Transverse colon (tissue), 4 donors: ENCODE results near the gene HRH2. TPM values are rescaled to one million over a fixed set of nuclear protein-coding genes. Genes with fewer than 3 reads are reported as not detected.

Source experiments
- DNase-seq: peaks from one replicate; pipeline ENCODE4 v3.0.0-alpha.2; 2019
- H3K27ac ChIP-seq, 4 donors: fragments of 200-600 bp; sonication (generic); 2 replicates each; pipeline ENCODE4 v1.5.1; 2016 to 2018; ENCODE audit warnings: inconsistent platforms in 4 of 4
- H3K27me3 ChIP-seq: fragments of 200-600 bp; sonication (generic); 2 replicates; pipeline ENCODE4 v1.5.1; 2017; ENCODE audit warnings: inconsistent platforms
- H3K36me3 ChIP-seq, 4 donors: fragments of 200-600 bp; sonication (generic); 2 replicates each; pipeline ENCODE4 v1.5.1; 2017 to 2019; ENCODE audit warnings: inconsistent platforms in 4 of 4
- H3K4me1 ChIP-seq, 4 donors: fragments of 200-600 bp; sonication (generic); 2 replicates each; pipeline ENCODE4 v1.5.1; 2017 to 2020; ENCODE audit warnings: inconsistent platforms in 4 of 4
- H3K4me3 ChIP-seq, 4 donors: fragments of 200-600 bp; sonication (generic); 1 replicate in 1 of 4; 2 replicates in 3 of 4; pipeline versions ENCODE4 v1.5.1 to v1.6.1; 2017 to 2019; ENCODE audit warnings: inconsistent platforms in 4 of 4
- H3K9me3 ChIP-seq, 2 donors: fragments of 200-600 bp; sonication (generic); 2 replicates each; pipeline ENCODE4 v1.5.1; 2017 to 2019; ENCODE audit warnings: inconsistent platforms in 2 of 2
- CTCF ChIP-seq, 5 experiments: fragments of 200-600 bp in 3 of 5; fragments of 450-650 bp in 2 of 5; sonication (generic) in 3 of 5; IDR thresholded peaks; 1 replicate in 2 of 5; 2 replicates in 3 of 5; pipeline ENCODE4 v1.5.1; 2016 to 2017; ENCODE audit warnings: antibody characterized with exemption in 5 of 5, inconsistent platforms in 3 of 5, mild to moderate bottlenecking in 2 of 5, moderate library complexity in 1 of 5
- EP300 ChIP-seq: sonication (generic); formaldehyde crosslinking; IDR thresholded peaks from one replicate; pipeline ENCODE4 v1.6.1; 2017; ENCODE audit warnings: antibody characterized with exemption, low read depth
- POLR2A ChIP-seq: fragments of 450-650 bp; IDR thresholded peaks from one replicate; pipeline ENCODE4 v1.6.1; 2016; ENCODE audit warnings: antibody characterized with exemption, mild to moderate bottlenecking, moderate library complexity
- POLR2AphosphoS5 ChIP-seq, 3 donors: sonication (generic); formaldehyde crosslinking; IDR thresholded peaks; one replicate each; pipeline ENCODE4 v1.6.1; 2016; ENCODE audit warnings: antibody characterized with exemption in 3 of 3
- WGBS, 2 donors: methylation state at CpG; one replicate each; pipeline ENCODE4 v1.1.5; 2018; ENCODE audit warnings: low coverage in 1 of 2; 5-methylcytosine and 5-hydroxymethylcytosine counted together
- in situ Hi-C, 4 donors: fragments of 200-750 bp; cut with MboI; loops; one replicate each; pipeline versions ENCODE4 v1.15.0 to v1.15.1; 2017; ENCODE audit warnings: low sequenced_read_pairs in 3 of 4, low pct_ligation_motif_present in 1 of 4, low pct_unique_long_range_greater_than_20kb in 1 of 4
- intact Hi-C: fragments of 100-400 bp; cut with DNase I; formaldehyde crosslinking; loops from one replicate; pipeline ENCODE4 v1.15.1; 2023; ENCODE audit warnings: low total_unique reads
- total RNA-seq, 4 donors: library from RNA; depleted of rRNA; stranded (reverse); fragments of >200 nt; gene quantifications; one replicate each; pipeline ENCODE4 v1.1.0, GENCODE V29; 2016

HRH2 gene
- total RNA-seq, 4 donors from 2014 or later: 0.20 to 1.5 (median 0.74) TPM

- TF ChIP-seq POLR2A: no peak
- TF ChIP-seq CTCF (IDR thresholded peaks at IDR 0.05): no peak
- no peak for TF ChIP-seq POLR2AphosphoS5 (IDR thresholded peaks at IDR 0.05)
- TF ChIP-seq EP300: no peak
- no peak overlapping the region for H3K27ac ChIP-seq
- no peaks in the 10 kb centered on the region for H3K27me3 ChIP-seq
- no peaks in the 10 kb centered on the region for H3K4me1 ChIP-seq
- no peaks in the 10 kb centered on the region for H3K36me3 ChIP-seq
- no peak for DNase-seq
- H3K9me3 ChIP-seq: no peaks in the 10 kb centered on the region
- WGBS, 2 donors: 45 to 67% methylated on average over 5 to 21 of the region's 21 CpGs
- in situ Hi-C loops: no loop called here
- intact Hi-C loops: no loop called here
- no peak overlapping the region for H3K4me3 ChIP-seq
Observed at GRCh38 chr5:175681045-175681967, 23.4 kb downstream of the HRH2 start.

- Histone ChIP-seq H3K4me1 (no peaks in the 10 kb centered on the region), H3K27me3 (no peaks in the 10 kb centered on the region), H3K4me3 (no peak overlapping the region), H3K9me3 (no peaks in the 10 kb centered on the region), H3K27ac (no peak overlapping the region), H3K36me3 (no peaks in the 10 kb centered on the region)
- no peak for TF ChIP-seq POLR2AphosphoS5 (IDR thresholded peaks at IDR 0.05)
- no peak for TF ChIP-seq CTCF (IDR thresholded peaks at IDR 0.05)
- no peak for TF ChIP-seq EP300
- TF ChIP-seq POLR2A: no peak
- DNase-seq: no peak
- in situ Hi-C loops: no loop called here
- intact Hi-C loops: no loop called here
- 71% methylated on average over 2 to 12 of the region's 12 CpGs for WGBS, 2 donors
Observed at GRCh38 chr5:175681968-175682340, 24.1 kb downstream of the HRH2 start.

- no peaks in the 10 kb centered on the region for H3K4me1 ChIP-seq
- in situ Hi-C loops (no loop called here), intact Hi-C loops (no loop called here)
- H3K4me3 ChIP-seq: no peak overlapping the region
- no peaks in the 10 kb centered on the region for H3K9me3 ChIP-seq
- WGBS, 2 donors: 92 to 100% methylated on average over 1 to 8 of the region's 8 CpGs
- no peaks in the 10 kb centered on the region for H3K27me3 ChIP-seq
- no peaks in the 10 kb centered on the region for H3K36me3 ChIP-seq
- TF ChIP-seq CTCF (IDR thresholded peaks at IDR 0.05) (no peak), EP300 (no peak), POLR2AphosphoS5 (IDR thresholded peaks at IDR 0.05) (no peak), POLR2A (no peak)
- no peak for DNase-seq
- H3K27ac ChIP-seq: no peak overlapping the region
Observed at GRCh38 chr5:175682664-175683063, 24.8 kb downstream of the HRH2 start.

GRCh38 chr5:175683231-175683630, 25.4 kb downstream of the HRH2 start:
- Histone ChIP-seq H3K27ac (no peak overlapping the region), H3K4me3 (no peak overlapping the region), H3K36me3 (no peaks in the 10 kb centered on the region), H3K4me1 (no peaks in the 10 kb centered on the region), H3K9me3 (no peaks in the 10 kb centered on the region), H3K27me3 (no peaks in the 10 kb centered on the region)
- TF ChIP-seq EP300 (no peak), POLR2A (no peak), POLR2AphosphoS5 (IDR thresholded peaks at IDR 0.05) (no peak), CTCF (IDR thresholded peaks at IDR 0.05) (no peak)
- in situ Hi-C loops (no loop called here), intact Hi-C loops (no loop called here)
- no peak for DNase-seq
- whole genome bisulfite sequencing, 2 donors: 94% methylated on average over 9 to 15 of the region's 15 CpGs
